Epithelial cell of esophagus (primary cell): ENCODE measurements around the gene WDR27.

Experiments
- DNase-seq: peaks from one replicate; pipeline ENCODE4 v3.0.0; 2010; ENCODE audit warnings: low read depth
- H3K4me3 ChIP-seq: 2 replicates; pipeline ENCODE4 v1.5.1; 2011; ENCODE audit warnings: mild to moderate bottlenecking, low read length, control low read depth
- TF ChIP-seq, protein P1 (sequence below): IDR thresholded peaks from 2 replicates; pipeline ENCODE4 v1.5.1; 2011; ENCODE audit warnings: low read depth, mild to moderate bottlenecking, low read length, control low read depth, inconsistent platforms; ENCODE audit not compliant: insufficient read depth; ENCODE audit errors: missing control alignments

The WDR27 gene

DNA sequence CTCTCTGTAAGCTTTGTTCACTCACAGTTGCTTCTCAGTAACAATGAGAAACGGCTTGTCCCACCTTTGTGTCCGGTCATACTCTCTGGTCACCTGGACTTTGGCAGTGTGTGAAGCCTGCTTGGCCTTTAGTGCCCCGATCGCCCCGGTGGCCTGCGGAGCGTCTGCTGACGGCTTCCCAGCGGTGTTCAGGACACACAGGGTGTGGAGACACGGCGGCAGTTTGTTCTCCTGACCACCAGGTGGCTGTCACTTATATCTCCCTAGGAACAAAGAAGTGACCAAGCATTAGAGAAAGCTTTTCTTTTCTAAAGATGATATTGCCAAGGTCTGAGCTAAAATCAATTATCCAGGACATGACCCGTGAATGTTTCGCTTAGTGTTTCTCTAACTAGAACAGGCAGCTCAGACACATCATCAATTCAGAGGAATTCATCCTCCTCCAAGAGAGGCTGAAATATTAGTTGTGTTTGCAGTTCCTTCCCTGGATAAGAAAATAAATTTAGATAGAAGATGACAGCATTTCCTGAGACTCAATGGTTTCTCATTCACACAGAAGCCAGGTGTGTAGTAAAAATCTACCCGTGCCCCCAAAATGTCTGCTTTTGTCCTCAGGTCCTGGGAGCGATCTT lies 280.8 kb downstream of the WDR27 start:
- peak; percentile 19 for DNase-seq
- no peak overlapping the region for H3K4me3 ChIP-seq
- TF ChIP-seq, protein P1, sequence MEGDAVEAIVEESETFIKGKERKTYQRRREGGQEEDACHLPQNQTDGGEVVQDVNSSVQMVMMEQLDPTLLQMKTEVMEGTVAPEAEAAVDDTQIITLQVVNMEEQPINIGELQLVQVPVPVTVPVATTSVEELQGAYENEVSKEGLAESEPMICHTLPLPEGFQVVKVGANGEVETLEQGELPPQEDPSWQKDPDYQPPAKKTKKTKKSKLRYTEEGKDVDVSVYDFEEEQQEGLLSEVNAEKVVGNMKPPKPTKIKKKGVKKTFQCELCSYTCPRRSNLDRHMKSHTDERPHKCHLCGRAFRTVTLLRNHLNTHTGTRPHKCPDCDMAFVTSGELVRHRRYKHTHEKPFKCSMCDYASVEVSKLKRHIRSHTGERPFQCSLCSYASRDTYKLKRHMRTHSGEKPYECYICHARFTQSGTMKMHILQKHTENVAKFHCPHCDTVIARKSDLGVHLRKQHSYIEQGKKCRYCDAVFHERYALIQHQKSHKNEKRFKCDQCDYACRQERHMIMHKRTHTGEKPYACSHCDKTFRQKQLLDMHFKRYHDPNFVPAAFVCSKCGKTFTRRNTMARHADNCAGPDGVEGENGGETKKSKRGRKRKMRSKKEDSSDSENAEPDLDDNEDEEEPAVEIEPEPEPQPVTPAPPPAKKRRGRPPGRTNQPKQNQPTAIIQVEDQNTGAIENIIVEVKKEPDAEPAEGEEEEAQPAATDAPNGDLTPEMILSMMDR: peak; percentile 26

DNA sequence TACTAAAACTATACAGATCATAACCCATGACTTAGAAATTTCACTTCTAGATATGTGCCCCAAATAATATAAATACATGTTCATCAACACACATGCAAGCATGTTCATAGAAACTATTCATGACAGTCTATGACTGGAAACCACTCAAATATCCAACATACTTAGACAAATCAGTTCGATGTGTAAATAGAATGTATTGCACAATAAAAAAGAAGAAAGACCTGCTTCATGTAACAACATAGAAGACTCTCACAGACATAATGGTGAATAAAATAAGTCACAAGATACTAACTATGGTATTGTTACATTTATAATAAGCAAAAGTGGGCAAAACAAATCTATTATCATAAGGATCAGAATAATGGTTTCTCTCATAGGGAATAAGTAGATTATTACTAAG lies 284.7 kb downstream of the WDR27 start:
- TF ChIP-seq, protein P1: no peak
- no peak for DNase-seq
- H3K4me3 ChIP-seq: no peak overlapping the region

DNA sequence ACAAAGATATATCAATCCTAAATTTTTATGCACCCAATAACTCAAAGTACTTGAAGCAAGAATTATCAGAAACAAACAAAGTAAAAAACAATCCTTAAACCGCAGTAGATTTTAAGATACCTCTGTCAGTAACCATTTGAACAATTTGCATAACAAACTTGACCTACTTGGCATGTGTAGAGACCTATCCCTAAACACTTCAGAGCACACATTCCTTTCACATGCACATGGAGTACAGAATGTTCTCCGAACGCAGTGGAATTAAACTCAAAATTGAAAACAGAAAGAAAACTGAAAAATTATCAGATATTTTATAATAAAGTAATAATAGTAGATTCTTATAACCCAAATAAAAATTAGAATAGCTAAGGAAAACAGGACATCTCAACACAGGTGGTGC lies 285.6 kb downstream of the WDR27 start:
- no peak for DNase-seq
- TF ChIP-seq, protein P1: no peak
- H3K4me3 ChIP-seq: no peak overlapping the region

DNA sequence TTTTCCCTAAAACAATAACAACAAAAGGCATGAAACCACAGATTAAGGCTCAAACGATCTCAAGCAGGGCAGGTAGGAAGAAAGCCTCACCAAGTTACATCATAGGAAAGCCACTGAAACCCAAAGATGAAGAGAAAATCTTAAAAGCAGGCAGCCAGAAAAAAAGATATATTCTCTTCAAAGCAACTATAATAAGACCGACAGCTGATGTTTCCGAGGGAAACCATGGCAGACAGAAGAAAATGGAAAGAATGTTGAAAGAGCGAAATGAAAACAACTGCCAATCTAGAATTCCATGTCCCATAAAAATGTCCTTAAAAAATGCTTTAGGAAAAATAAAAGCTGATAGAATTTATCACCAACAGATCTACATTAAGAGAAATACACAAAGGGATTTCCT lies 286.6 kb downstream of the WDR27 start:
- TF ChIP-seq, protein P1: no peak
- no peak for DNase-seq
- no peak overlapping the region for H3K4me3 ChIP-seq

DNA sequence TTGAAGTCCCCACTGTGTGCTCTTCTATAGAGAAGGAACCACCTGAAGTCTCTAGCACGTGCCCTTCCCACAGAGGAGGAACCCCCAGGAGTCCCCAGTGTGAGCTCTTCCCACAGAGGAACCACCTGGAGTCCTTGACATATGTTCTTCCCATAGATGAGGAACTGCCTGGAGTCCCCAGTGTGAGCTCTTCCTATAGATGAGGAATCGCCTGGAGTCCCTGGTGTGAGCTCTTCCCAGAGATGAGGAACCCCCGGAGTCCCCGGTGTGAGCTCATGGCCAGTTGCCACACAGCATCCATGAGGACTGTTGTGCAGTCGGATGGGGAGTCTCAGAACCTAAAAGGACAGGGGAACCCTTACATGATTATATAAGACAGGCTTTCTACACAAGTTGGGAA lies 290.1 kb downstream of the WDR27 start:
- TF ChIP-seq, protein P1: no peak
- DNase-seq: no peak
- no peak overlapping the region for H3K4me3 ChIP-seq

DNA sequence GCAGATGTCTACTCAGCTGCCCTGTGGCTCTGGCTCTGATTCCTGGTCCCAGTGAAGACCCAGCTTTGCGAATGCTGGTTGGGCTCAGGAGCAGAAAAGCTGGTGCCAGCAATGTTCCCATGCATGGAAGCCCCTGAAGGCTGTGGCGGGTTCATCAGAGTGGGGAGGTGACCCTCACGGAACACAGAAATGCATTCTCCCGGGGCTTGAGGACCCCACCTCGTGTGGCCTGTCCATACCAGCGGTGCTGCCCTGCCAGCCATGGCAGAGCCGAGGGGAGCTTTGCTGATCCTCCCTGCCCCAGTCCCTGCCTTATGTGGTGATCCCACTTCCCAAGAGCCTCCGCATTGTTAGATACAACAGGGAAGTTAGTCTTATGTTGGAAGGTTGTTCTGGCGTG lies 290.5 kb downstream of the WDR27 start:
- TF ChIP-seq, protein P1: no peak
- H3K4me3 ChIP-seq: no peak overlapping the region
- DNase-seq: no peak

DNA sequence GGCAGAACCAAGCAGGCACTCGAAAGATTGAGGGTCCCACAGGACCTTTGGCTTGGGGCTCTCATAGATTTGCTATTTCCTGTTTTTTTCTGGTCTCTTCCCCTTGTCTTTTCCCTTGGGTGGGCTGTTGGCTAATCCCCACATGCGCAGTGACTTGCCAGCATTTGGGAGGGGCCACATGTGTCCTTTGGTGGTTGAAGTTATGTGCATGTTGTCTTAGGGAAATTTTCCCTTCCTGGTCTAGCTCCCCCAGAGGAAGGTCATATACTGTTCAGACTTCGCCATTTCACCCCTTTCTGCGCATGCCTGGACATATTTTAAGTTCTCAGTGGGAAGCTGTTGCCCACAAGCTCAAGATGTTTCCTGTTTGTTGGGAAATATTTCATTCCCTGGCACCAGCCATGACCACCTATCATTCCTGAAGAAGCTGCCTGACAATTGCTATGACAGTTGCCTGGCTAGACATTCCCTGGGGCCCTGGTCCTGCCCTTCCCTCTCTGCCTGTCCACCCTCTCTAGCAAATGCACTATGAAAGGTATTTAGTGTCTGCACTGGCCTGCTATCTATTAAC lies 292.0 kb downstream of the WDR27 start:
- H3K4me3 ChIP-seq: no peak overlapping the region
- TF ChIP-seq, protein P1: no peak
- DNase-seq: peak; percentile 3
